CD14-positive monocyte (primary cell): Measurements from ENCODE around the gene VN1R5. TPM values are rescaled to one million over a fixed set of nuclear protein-coding genes. Genes with fewer than 3 reads are reported as not detected.

ENCODE experiments used
- DNase-seq, 3 donors: peaks; one replicate each; pipeline ENCODE4 v3.0.0-alpha.2; 2011 to 2022
- H2AFZ ChIP-seq: 2 replicates; pipeline ENCODE4 v1.6.0; 2012; ENCODE audit warnings: mild to moderate bottlenecking, low read depth, low read length, inconsistent platforms; ENCODE audit not compliant: insufficient read depth, poor library complexity, severe bottlenecking
- H3K27ac ChIP-seq, 2 donors: 1 replicate in 1 of 2; 2 replicates in 1 of 2; pipeline ENCODE4 v1.5.1; 2012 to 2013; ENCODE audit warnings: low read length in 2 of 2, control low read depth in 1 of 2, inconsistent platforms in 1 of 2, low read depth in 1 of 2, mild to moderate bottlenecking in 1 of 2
- H3K27me3 ChIP-seq, 2 donors: one replicate each; pipeline versions ENCODE4 v1.6.0 to v1.6.1; 2011 to 2013; ENCODE audit warnings: low read length in 2 of 2; ENCODE audit not compliant: control insufficient read depth in 2 of 2, insufficient read depth in 2 of 2
- H3K36me3 ChIP-seq, 2 donors: replicated peaks in 1 of 2; 1 replicate in 1 of 2; 2 replicates in 1 of 2; pipeline versions ENCODE4 v1.5.1 to v1.6.1; 2012 to 2013; ENCODE audit warnings: low read length in 2 of 2, control low read depth in 1 of 2, inconsistent platforms in 1 of 2, mild to moderate bottlenecking in 1 of 2; ENCODE audit not compliant: insufficient read depth in 2 of 2, control insufficient read depth in 1 of 2
- H3K4me1 ChIP-seq, 2 donors: 1 replicate in 1 of 2; 2 replicates in 1 of 2; pipeline versions ENCODE4 v1.5.1 to v1.6.1; 2012 to 2013; ENCODE audit warnings: low read length in 2 of 2, control low read depth in 1 of 2, inconsistent platforms in 1 of 2, mild to moderate bottlenecking in 1 of 2, moderate library complexity in 1 of 2; ENCODE audit not compliant: insufficient read depth in 2 of 2, control insufficient read depth in 1 of 2
- H3K4me2 ChIP-seq: replicated peaks from 2 replicates; pipeline ENCODE3; 2012; ENCODE audit warnings: low read length, moderate library complexity, mild to moderate bottlenecking; ENCODE audit not compliant: poor library complexity, severe bottlenecking; ENCODE audit errors: extremely low read depth
- H3K4me3 ChIP-seq, 3 experiments: fragments of 200-600 bp in 1 of 3; sonication (generic) in 1 of 3; replicated peaks in 1 of 3; 1 replicate in 2 of 3; 2 replicates in 1 of 3; pipeline ENCODE4 v1.5.1; 2011 to 2013; ENCODE audit warnings: low read length in 3 of 3, mild to moderate bottlenecking in 3 of 3, control low read depth in 2 of 3, low read depth in 2 of 3, inconsistent platforms in 1 of 3, moderate library complexity in 1 of 3
- H3K79me2 ChIP-seq: 2 replicates; pipeline ENCODE4 v1.6.0; 2012; ENCODE audit warnings: mild to moderate bottlenecking, control low read depth, inconsistent platforms, low read length, moderate library complexity; ENCODE audit not compliant: insufficient read depth
- H3K9ac ChIP-seq: 2 replicates; pipeline ENCODE4 v1.6.0; 2017; ENCODE audit warnings: low read length, mild to moderate bottlenecking; ENCODE audit not compliant: insufficient read depth, poor library complexity, severe bottlenecking
- H3K9me3 ChIP-seq, 2 donors: replicated peaks in 1 of 2; 1 replicate in 1 of 2; 2 replicates in 1 of 2; pipeline versions ENCODE4 v1.5.1 to v1.6.1; 2012 to 2013; ENCODE audit warnings: low read length in 2 of 2, control low read depth in 1 of 2; ENCODE audit not compliant: control insufficient read depth in 1 of 2, insufficient read depth in 1 of 2
- H4K20me1 ChIP-seq: 2 replicates; pipeline ENCODE4 v1.6.0; 2012; ENCODE audit warnings: mild to moderate bottlenecking, low read length, control low read depth, moderate library complexity; ENCODE audit not compliant: insufficient read depth
- H3K27ac Mint-ChIP-seq, 7 donors: one replicate each; pipeline ENCODE4 v1.8.0; 2020; ENCODE audit warnings: mild to moderate bottlenecking in 7 of 7, mixed read lengths in 7 of 7, moderate library complexity in 6 of 7, inconsistent platforms in 2 of 7
- H3K27me3 Mint-ChIP-seq, 3 donors: one replicate each; pipeline ENCODE4 v1.8.0; 2021 to 2022; ENCODE audit warnings: low read depth in 3 of 3, mild to moderate bottlenecking in 3 of 3, mixed read lengths in 3 of 3, moderate library complexity in 3 of 3, inconsistent platforms in 1 of 3
- H3K36me3 Mint-ChIP-seq, 2 donors: one replicate each; pipeline ENCODE4 v1.8.0; 2020; ENCODE audit warnings: mixed read lengths in 2 of 2, inconsistent platforms in 1 of 2, mild to moderate bottlenecking in 1 of 2
- H3K4me1 Mint-ChIP-seq: one replicate; pipeline ENCODE4 v1.8.0; 2020; ENCODE audit warnings: mild to moderate bottlenecking, mixed read lengths
- H3K4me3 Mint-ChIP-seq, 2 donors: one replicate each; pipeline ENCODE4 v1.8.0; 2020; ENCODE audit warnings: mild to moderate bottlenecking in 2 of 2, mixed read lengths in 2 of 2, moderate library complexity in 1 of 2
- H3K9me3 Mint-ChIP-seq, 7 donors: one replicate each; pipeline ENCODE4 v1.8.0; 2020 to 2022; ENCODE audit warnings: mixed read lengths in 7 of 7, mild to moderate bottlenecking in 6 of 7, moderate library complexity in 6 of 7, inconsistent platforms in 2 of 7
- WGBS: methylation state at CpG from one replicate; pipeline ENCODE4 v1.1.5; 2013; ENCODE audit warnings: missing lambda C conversion rate; ENCODE audit not compliant: insufficient coverage; 5-methylcytosine and 5-hydroxymethylcytosine counted together
- intact Hi-C, 2 donors: fragments of 100-400 bp; cut with micrococcal nuclease; formaldehyde crosslinking; loops; one replicate each; pipeline versions ENCODE4 v1.15.0 to v1.15.1; 2023
- polyA plus RNA-seq, 3 donors: library from polyadenylated mRNA; depleted of rRNA in 1 of 3; unstranded in 2 of 3; stranded (reverse) in 1 of 3; fragments of 300-500 nt in 2 of 3; fragments of >200 nt in 1 of 3; fragmentation: Illumina TruSeq in 2 of 3; gene quantifications; 1 replicate in 2 of 3; 2 replicates in 1 of 3; pipeline ENCODE4 v1.2.3, GENCODE V29; 2012 to 2021
- TF ChIP-seq, protein P1 (sequence below): fragments of 200-600 bp; IDR thresholded peaks from one replicate; pipeline ENCODE4 v1.8.0; 2022; ENCODE audit warnings: antibody characterized with exemption, mild to moderate bottlenecking

Gene VN1R5
- polyA plus RNA-seq, 3 donors, result not detected

DNA sequence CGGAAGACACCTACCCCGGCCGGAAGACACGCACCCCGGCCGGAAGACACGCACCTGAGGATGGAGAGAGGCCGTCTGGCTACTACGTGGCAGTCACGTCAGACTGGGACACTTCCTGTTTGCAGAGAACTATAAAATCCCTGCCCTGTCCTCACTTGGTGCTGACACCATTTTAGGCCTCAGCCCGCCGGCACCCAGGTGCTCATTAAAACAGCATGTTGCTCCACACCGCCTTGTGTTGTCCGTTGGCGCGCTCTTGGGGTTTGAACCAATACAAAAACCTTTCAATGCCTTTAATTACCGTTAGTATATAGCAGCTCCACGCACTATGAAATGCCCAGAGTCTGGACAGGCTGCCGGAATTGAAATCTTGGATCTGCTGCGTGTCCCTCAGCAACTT lies 34.7 kb downstream of the VN1R5 start:
- no peaks in the 10 kb centered on the region for H4K20me1 ChIP-seq
- H3K27me3 ChIP-seq, result no peaks in the 10 kb centered on the region
- Mint-ChIP-seq H3K27ac (no peak overlapping the region), H3K4me3 (no peak overlapping the region), H3K9me3 (peaks cover 38 to 50% (median 48%) of the 10 kb centered on the region in 7 donors), H3K27me3 (peaks cover 0 to 3% (median 0%) of the 10 kb centered on the region in 3 donors), H3K4me1 (no peaks in the 10 kb centered on the region), H3K36me3 (no peaks in the 10 kb centered on the region)
- intact Hi-C loops, result no loop called here
- peaks cover 36 to 52% of the 10 kb centered on the region in 2 donors for H3K9me3 ChIP-seq
- no peak overlapping the region for H3K27ac ChIP-seq
- 98% methylated on average over 12 of the region's 20 CpGs for WGBS
- no peaks in the 10 kb centered on the region for H3K36me3 ChIP-seq
- no peak overlapping the region for H2AFZ ChIP-seq
- TF ChIP-seq, protein P1, sequence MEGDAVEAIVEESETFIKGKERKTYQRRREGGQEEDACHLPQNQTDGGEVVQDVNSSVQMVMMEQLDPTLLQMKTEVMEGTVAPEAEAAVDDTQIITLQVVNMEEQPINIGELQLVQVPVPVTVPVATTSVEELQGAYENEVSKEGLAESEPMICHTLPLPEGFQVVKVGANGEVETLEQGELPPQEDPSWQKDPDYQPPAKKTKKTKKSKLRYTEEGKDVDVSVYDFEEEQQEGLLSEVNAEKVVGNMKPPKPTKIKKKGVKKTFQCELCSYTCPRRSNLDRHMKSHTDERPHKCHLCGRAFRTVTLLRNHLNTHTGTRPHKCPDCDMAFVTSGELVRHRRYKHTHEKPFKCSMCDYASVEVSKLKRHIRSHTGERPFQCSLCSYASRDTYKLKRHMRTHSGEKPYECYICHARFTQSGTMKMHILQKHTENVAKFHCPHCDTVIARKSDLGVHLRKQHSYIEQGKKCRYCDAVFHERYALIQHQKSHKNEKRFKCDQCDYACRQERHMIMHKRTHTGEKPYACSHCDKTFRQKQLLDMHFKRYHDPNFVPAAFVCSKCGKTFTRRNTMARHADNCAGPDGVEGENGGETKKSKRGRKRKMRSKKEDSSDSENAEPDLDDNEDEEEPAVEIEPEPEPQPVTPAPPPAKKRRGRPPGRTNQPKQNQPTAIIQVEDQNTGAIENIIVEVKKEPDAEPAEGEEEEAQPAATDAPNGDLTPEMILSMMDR, result no peak
- no peak overlapping the region for H3K9ac ChIP-seq
- no peak for DNase-seq
- H3K4me1 ChIP-seq, result no peaks in the 10 kb centered on the region
- no peak overlapping the region for H3K4me2 ChIP-seq
- H3K4me3 ChIP-seq, result no peak overlapping the region
- H3K79me2 ChIP-seq, result no peaks in the 10 kb centered on the region

DNA sequence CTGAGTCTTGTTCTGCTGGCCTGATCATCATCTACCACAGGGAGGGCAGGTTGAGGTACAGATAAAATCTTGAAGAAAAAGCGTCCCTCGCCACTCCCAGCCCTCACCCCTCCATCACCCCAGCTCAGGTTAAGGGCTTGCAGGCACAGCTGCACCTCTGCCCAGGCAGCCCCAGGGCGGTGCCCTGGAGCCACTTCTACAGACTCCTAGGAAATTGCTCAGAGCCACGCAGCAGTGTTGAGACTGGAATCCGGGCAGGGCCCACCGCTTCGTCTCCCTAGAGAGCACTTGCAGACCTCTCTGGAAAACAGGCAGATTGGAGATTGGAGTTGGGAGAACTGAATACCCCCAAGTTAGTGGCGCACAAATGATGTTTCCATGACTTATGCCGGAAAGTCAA lies 35.3 kb downstream of the VN1R5 start:
- Mint-ChIP-seq H3K27ac (no peak overlapping the region), H3K4me1 (no peaks in the 10 kb centered on the region), H3K36me3 (no peaks in the 10 kb centered on the region), H3K9me3 (peaks cover 32 to 44% (median 43%) of the 10 kb centered on the region in 7 donors), H3K27me3 (peaks cover 0 to 3% (median 0%) of the 10 kb centered on the region in 3 donors), H3K4me3 (no peak overlapping the region)
- intact Hi-C loops, result no loop called here
- H2AFZ ChIP-seq, result no peak overlapping the region
- peaks cover 31 to 47% of the 10 kb centered on the region in 2 donors for H3K9me3 ChIP-seq
- H3K9ac ChIP-seq, result no peak overlapping the region
- DNase-seq, result no peak
- H3K79me2 ChIP-seq, result no peaks in the 10 kb centered on the region
- no peak overlapping the region for H3K4me2 ChIP-seq
- no peaks in the 10 kb centered on the region for H3K27me3 ChIP-seq
- 100% methylated on average over 4 of the region's 9 CpGs for WGBS
- no peaks in the 10 kb centered on the region for H3K36me3 ChIP-seq
- H3K4me1 ChIP-seq, result no peaks in the 10 kb centered on the region
- no peak overlapping the region for H3K27ac ChIP-seq
- H3K4me3 ChIP-seq, result no peak overlapping the region
- H4K20me1 ChIP-seq, result no peaks in the 10 kb centered on the region
- TF ChIP-seq, protein P1, result no peak
